MM.1S (cell line): Measurements from ENCODE around the gene PTPRC.
A peak's percentile ranks its signal among the peaks of the same experiment; 100 is the strongest.

Source experiments
- DNase-seq: peaks from one replicate; pipeline ENCODE4 v3.0.0-alpha.2; 2015
- H2AFZ ChIP-seq: fragments of 300-600 bp; sonication (generic); 2 replicates; pipeline ENCODE4 v1.6.0; 2016; ENCODE audit warnings: antibody characterized with exemption, low read length
- H3F3A ChIP-seq: fragments of 300-600 bp; sonication (generic); 2 replicates; pipeline ENCODE4 v1.6.1; 2016; ENCODE audit warnings: mild to moderate bottlenecking, antibody characterized with exemption, low read length, moderate library complexity, mixed read lengths; ENCODE audit not compliant: insufficient read depth
- H3K27ac ChIP-seq: fragments of 300-600 bp; sonication (generic); 2 replicates; pipeline ENCODE4 v1.5.1; 2016; ENCODE audit warnings: mild to moderate bottlenecking, low read length
- H3K27me3 ChIP-seq: fragments of 300-600 bp; sonication (generic); replicated peaks from 2 replicates; pipeline ENCODE4 v1.6.0; 2016; ENCODE audit warnings: low read length; ENCODE audit not compliant: insufficient read depth
- H3K36me3 ChIP-seq: fragments of 300-600 bp; sonication (generic); replicated peaks from 2 replicates; pipeline ENCODE4 v1.6.1; 2016; ENCODE audit warnings: mild to moderate bottlenecking, low read length, mixed read lengths; ENCODE audit not compliant: insufficient read depth
- H3K4me1 ChIP-seq: fragments of 300-600 bp; sonication (generic); 2 replicates; pipeline ENCODE4 v1.6.1; 2016; ENCODE audit warnings: low read length, mixed read lengths
- H3K4me2 ChIP-seq: fragments of 300-600 bp; sonication (generic); 2 replicates; pipeline ENCODE4 v1.6.0; 2016; ENCODE audit warnings: low read depth, low read length
- H3K4me3 ChIP-seq: fragments of 300-600 bp; sonication (generic); 2 replicates; pipeline ENCODE4 v1.5.1; 2016; ENCODE audit warnings: low read length, mixed read lengths
- H3K79me2 ChIP-seq: fragments of 300-600 bp; sonication (generic); 2 replicates; pipeline ENCODE4 v1.6.1; 2016; ENCODE audit warnings: mixed run types, low read length, mixed read lengths
- H3K9ac ChIP-seq: fragments of 300-600 bp; sonication (generic); 2 replicates; pipeline ENCODE4 v1.6.1; 2016; ENCODE audit warnings: low read length, mixed read lengths
- H3K9me2 ChIP-seq: fragments of 300-600 bp; sonication (generic); replicated peaks from 2 replicates; pipeline ENCODE4 v1.6.1; 2016; ENCODE audit warnings: mild to moderate bottlenecking, low read length, mixed read lengths; ENCODE audit not compliant: insufficient read depth
- H3K9me3 ChIP-seq: fragments of 300-600 bp; sonication (generic); replicated peaks from 2 replicates; pipeline ENCODE4 v1.6.1; 2016; ENCODE audit warnings: mild to moderate bottlenecking, low read length, mixed read lengths; ENCODE audit not compliant: insufficient read depth
- H4K20me1 ChIP-seq: fragments of 300-600 bp; sonication (generic); 2 replicates; pipeline ENCODE4 v1.6.1; 2016; ENCODE audit warnings: mild to moderate bottlenecking, low read length, moderate library complexity, mixed read lengths; ENCODE audit not compliant: insufficient read depth
- EZH2 ChIP-seq: fragments of 300-600 bp; sonication (generic); optimal IDR thresholded peaks from 2 replicates; pipeline ENCODE3; 2017; ENCODE audit warnings: low read depth, mild to moderate bottlenecking, antibody characterized with exemption, low read length, mixed read lengths
- EZH2phosphoT487 ChIP-seq: fragments of 300-600 bp; sonication (generic); IDR thresholded peaks from 2 replicates; pipeline ENCODE4 v1.6.1; 2018; ENCODE audit warnings: antibody characterized with exemption, low read length
- TF ChIP-seq, protein P1 (sequence below): fragments of 300-600 bp; sonication (generic); IDR thresholded peaks from 2 replicates; pipeline ENCODE4 v1.5.1; 2016; ENCODE audit warnings: antibody characterized with exemption, low read length, mixed read lengths

Gene PTPRC

DNA sequence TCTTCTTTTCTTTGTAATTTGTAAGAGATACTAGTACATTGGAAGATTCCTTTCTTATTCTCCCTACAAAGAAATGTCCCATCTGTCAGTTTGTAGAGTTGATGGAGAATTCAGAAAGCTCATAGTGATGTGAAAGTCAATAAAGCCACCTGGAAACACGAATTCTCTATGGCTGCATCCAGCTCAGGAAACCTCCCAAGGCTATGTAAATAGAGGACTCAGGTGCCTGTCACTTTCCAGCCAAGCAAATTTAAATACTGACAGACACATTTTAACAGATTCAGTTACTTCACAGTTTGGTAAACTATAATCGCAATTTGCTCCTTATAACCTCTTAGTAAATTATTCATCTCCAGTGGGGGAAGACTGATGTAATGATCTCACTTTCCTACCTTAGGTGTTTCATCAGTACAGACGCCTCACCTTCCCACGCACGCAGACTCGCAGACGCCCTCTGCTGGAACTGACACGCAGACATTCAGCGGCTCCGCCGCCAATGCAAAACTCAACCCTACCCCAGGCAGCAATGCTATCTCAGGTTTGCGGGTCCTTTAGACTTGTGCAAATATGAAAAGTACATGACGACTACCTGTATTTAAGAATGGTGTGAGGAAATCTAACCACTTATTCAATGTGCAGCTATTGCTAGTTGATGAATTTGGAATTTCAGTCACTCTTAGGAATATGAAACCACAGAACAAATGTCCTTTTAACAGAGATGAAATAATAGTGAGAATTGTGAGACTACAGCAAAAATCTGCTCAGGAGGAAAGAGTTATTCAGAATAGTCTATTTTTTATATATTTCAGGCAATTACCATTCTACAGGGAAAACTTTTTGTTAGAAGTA is 60.6 kb downstream of the PTPRC start:
- Histone ChIP-seq H3K27ac (no peak overlapping the region), H3K9ac (no peak overlapping the region), H3K4me2 (no peak overlapping the region), H3K9me2 (no peaks in the 10 kb centered on the region), H3K79me2 (no peaks in the 10 kb centered on the region), H4K20me1 (no peaks in the 10 kb centered on the region), H3K4me3 (no peak overlapping the region), H2AFZ (no peak overlapping the region), H3F3A (peaks cover 15% of the 10 kb centered on the region), H3K27me3 (no peaks in the 10 kb centered on the region), H3K9me3 (no peaks in the 10 kb centered on the region), H3K4me1 (peaks cover 29% of the 10 kb centered on the region), H3K36me3 (no peaks in the 10 kb centered on the region)
- TF ChIP-seq EZH2phosphoT487, result no peak
- TF ChIP-seq EZH2, result no peak
- TF ChIP-seq, protein P1, sequence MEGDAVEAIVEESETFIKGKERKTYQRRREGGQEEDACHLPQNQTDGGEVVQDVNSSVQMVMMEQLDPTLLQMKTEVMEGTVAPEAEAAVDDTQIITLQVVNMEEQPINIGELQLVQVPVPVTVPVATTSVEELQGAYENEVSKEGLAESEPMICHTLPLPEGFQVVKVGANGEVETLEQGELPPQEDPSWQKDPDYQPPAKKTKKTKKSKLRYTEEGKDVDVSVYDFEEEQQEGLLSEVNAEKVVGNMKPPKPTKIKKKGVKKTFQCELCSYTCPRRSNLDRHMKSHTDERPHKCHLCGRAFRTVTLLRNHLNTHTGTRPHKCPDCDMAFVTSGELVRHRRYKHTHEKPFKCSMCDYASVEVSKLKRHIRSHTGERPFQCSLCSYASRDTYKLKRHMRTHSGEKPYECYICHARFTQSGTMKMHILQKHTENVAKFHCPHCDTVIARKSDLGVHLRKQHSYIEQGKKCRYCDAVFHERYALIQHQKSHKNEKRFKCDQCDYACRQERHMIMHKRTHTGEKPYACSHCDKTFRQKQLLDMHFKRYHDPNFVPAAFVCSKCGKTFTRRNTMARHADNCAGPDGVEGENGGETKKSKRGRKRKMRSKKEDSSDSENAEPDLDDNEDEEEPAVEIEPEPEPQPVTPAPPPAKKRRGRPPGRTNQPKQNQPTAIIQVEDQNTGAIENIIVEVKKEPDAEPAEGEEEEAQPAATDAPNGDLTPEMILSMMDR, result peak; percentile 9; the same call in 1 of the 2 replicates
- no peak for DNase-seq

DNA sequence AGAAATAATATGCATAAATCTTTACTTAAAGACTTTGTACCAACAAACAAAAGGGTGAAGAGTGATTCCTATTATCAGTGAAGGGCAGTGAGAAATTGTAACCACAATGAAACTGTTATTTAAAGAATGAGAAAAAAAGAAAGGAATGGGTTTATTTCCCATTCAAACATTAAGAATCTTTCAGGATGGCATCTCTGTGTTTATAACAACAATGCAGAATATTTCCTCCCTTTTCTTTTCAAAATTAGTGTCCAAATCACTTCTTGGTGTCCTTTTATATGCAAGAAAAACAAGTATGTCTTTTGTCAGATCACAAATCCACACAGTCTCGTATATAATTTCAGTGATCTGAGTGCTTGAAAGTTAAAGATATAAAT is 61.2 kb downstream of the PTPRC start:
- no peaks in the 10 kb centered on the region for H3K79me2 ChIP-seq
- no peak overlapping the region for H2AFZ ChIP-seq
- no peak overlapping the region for H3K4me2 ChIP-seq
- no peaks in the 10 kb centered on the region for H4K20me1 ChIP-seq
- no peak overlapping the region for H3K4me3 ChIP-seq
- peaks cover 15% of the 10 kb centered on the region for H3F3A ChIP-seq
- H3K9ac ChIP-seq, result no peak overlapping the region
- no peaks in the 10 kb centered on the region for H3K36me3 ChIP-seq
- H3K27me3 ChIP-seq, result no peaks in the 10 kb centered on the region
- H3K4me1 ChIP-seq, result peaks cover 29% of the 10 kb centered on the region
- no peak overlapping the region for H3K27ac ChIP-seq
- no peak for DNase-seq
- H3K9me2 ChIP-seq, result no peaks in the 10 kb centered on the region
- no peak for TF ChIP-seq EZH2
- TF ChIP-seq EZH2phosphoT487, result no peak
- TF ChIP-seq, protein P1, result no peak
- H3K9me3 ChIP-seq, result no peaks in the 10 kb centered on the region

DNA sequence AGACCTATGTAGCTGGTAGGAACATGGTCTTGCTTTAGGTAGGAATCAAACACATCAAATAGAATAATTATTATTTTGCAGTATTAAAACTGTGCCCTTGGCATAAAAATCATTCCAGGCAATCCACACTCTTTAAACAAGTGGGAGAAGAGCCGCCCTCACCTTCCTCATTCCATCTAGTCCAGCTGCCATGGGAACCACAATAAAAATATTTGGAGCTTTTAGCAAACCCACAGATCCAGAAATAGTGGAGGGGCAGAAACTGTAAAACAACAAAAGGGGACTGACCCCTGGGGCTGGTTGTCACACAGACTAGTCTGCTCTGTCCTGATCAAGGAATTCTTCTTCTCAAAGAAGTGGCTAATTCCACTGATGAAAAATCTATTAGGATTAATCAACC is 61.6 kb downstream of the PTPRC start:
- Histone ChIP-seq H4K20me1 (no peaks in the 10 kb centered on the region), H3K36me3 (no peaks in the 10 kb centered on the region), H3K9me2 (no peaks in the 10 kb centered on the region), H3K4me3 (no peak overlapping the region), H3K27ac (no peak overlapping the region), H3F3A (peaks cover 15% of the 10 kb centered on the region), H2AFZ (no peak overlapping the region), H3K9me3 (no peaks in the 10 kb centered on the region), H3K27me3 (no peaks in the 10 kb centered on the region), H3K9ac (no peak overlapping the region), H3K79me2 (no peaks in the 10 kb centered on the region), H3K4me1 (peaks cover 29% of the 10 kb centered on the region), H3K4me2 (no peak overlapping the region)
- DNase-seq, result no peak
- TF ChIP-seq, protein P1, result no peak
- no peak for TF ChIP-seq EZH2
- no peak for TF ChIP-seq EZH2phosphoT487
